PFSK-1 (cell line): ENCODE data around the gene SCARB1.

Source experiments
- FOXP2 ChIP-seq: optimal IDR thresholded peaks from 2 replicates; pipeline ENCODE3; 2011; ENCODE audit warnings: borderline replicate concordance, control low read depth, inconsistent platforms; ENCODE audit not compliant: insufficient read depth; ENCODE audit errors: extremely low read length, extremely low read depth
- POLR2AphosphoS5 ChIP-seq: IDR thresholded peaks from 2 replicates; pipeline ENCODE4 v1.6.1; 2012; ENCODE audit warnings: low read depth, mild to moderate bottlenecking, control low read depth, low read length, moderate library complexity
- REST ChIP-seq, 2 experiments: IDR thresholded peaks; 2 replicates each; pipeline versions ENCODE4 v1.6.1 to v1.8.0; 2011 to 2012; ENCODE audit warnings: low read depth in 2 of 2, low read length in 2 of 2, control low read depth in 1 of 2, inconsistent platforms in 1 of 2, mild to moderate bottlenecking in 1 of 2, moderate library complexity in 1 of 2; ENCODE audit not compliant: insufficient read depth in 1 of 2
- SIN3A ChIP-seq: IDR thresholded peaks from 2 replicates; pipeline ENCODE4 v1.6.1; 2012; ENCODE audit warnings: mild to moderate bottlenecking, low read length, moderate library complexity, borderline replicate concordance; ENCODE audit not compliant: insufficient read depth
- TAF1 ChIP-seq: IDR thresholded peaks from 2 replicates; pipeline ENCODE4 v1.6.1; 2012; ENCODE audit warnings: low read length, control low read depth, borderline replicate concordance; ENCODE audit not compliant: insufficient read depth

SCARB1 gene

DNA sequence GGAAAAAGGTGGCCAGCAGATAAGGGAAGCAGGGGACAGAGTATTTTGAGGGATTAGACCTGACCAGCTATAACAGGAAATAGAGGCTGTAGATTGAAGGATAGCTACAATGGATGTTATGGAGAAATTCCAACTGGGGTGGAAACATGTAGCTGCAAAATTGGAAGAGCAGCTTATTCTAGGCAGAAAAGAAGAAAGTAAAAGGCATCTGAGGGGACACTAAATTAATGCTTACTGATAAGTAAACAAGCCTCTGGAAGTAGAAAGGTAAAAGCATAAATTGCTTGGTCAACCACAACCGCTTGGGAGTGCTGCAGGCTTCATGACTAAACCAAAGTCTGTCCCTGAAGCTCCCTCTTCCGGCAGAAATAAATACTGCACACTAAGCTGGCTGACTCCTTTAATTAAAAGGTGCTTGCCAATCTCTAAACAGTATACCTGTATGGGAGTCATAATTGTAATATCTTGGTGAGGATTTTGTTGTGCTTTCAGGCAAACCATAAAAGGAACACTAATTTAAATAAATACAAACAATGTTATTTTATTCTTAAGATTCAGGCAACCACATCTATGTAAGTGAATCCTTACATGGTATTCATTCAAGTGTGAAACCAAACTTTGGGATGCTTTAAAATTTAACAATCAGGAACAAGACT, 43.1 kb upstream of the SCARB1 start:
- TF ChIP-seq REST (IDR thresholded peaks at IDR 0.05; ENCODE audit: insufficient read depth in 1 of 2, low read depth in 2 of 2, low read length in 2 of 2) (no peak), SIN3A (no peak), FOXP2 (no peak), TAF1 (no peak), POLR2AphosphoS5 (no peak)

- TF ChIP-seq FOXP2 (peak; percentile 80), TAF1 (0 out of 2 replicates have a peak, but pooled peaks have one; percentile 51), SIN3A (peak; percentile 97; the same call in 1 of the 2 replicates), POLR2AphosphoS5 (no peak), REST (IDR thresholded peaks at IDR 0.05; ENCODE audit: insufficient read depth in 1 of 2, low read depth in 2 of 2, low read length in 2 of 2) (0 out of 4 replicates have a peak, but pooled peaks of 1 of the 2 experiments have one; percentile 36)
Observed at GRCh38 chr12:124904306-124905098, 40.8 kb upstream of the SCARB1 start.

- TF ChIP-seq REST (IDR thresholded peaks at IDR 0.05; ENCODE audit: insufficient read depth in 1 of 2, low read depth in 2 of 2, low read length in 2 of 2) (no peak), SIN3A (no peak), FOXP2 (no peak), POLR2AphosphoS5 (no peak), TAF1 (no peak)
Observed at GRCh38 chr12:124902916-124903315, 39.3 kb upstream of the SCARB1 start.

GRCh38 chr12:124901003-124901402, 37.3 kb upstream of the SCARB1 start:
- TF ChIP-seq FOXP2 (no peak), POLR2AphosphoS5 (no peak), TAF1 (no peak), REST (IDR thresholded peaks at IDR 0.05; ENCODE audit: insufficient read depth in 1 of 2, low read depth in 2 of 2, low read length in 2 of 2) (no peak), SIN3A (no peak)
